GM19240 (cell line): ENCODE measurements around the gene RNF148.
"Not testable (repeated sequence)": the region's sequence is repeated elsewhere in the genome, so short reads cannot be mapped to it uniquely, and the experiment has no call there.

Source experiments
- DNase-seq: peaks from one replicate; pipeline ENCODE4 v3.0.0; 2011; ENCODE audit warnings: low spot score; ENCODE audit not compliant: insufficient read length

The RNF148 gene

GRCh38 chr7:122691569-122692235 lies 11.0 kb downstream of the RNF148 start:
- DNase-seq, result no peak

DNA sequence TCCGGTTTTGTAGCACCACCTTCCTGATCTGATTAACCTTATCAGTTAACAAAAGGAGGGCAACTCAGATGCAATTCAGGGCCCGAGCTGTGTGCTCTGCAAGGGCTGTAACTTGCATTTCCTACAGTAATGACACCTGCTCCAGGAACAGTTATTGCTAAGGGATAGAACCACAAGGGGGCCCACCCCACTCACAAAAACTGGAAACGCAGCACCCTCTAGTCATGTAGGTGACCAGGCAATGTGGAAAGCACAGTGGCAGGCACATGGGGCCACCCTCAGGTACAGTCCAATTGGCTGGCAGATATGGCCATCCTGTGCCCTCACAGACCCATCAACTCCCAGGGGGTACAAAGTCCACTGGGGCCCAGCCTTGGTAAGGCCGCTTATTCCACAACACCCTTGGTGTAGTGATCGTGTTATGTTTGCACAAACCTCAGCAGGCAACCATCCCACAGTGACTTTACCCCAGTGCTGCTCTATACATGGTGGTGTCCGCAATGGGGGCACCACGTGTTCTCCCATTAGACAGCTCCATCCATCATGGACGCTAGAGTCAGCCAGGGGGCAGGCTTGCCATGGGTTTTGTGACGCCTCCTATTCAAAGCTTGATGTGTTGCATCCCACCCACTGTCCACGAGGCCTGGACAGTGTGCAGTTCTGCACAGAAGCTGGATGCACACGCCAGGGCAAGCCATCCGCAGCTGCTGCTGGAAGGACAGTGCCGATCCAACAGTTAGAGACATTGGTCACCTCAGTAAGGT lies 13.2 kb downstream of the RNF148 start:
- DNase-seq, result no peak

DNA sequence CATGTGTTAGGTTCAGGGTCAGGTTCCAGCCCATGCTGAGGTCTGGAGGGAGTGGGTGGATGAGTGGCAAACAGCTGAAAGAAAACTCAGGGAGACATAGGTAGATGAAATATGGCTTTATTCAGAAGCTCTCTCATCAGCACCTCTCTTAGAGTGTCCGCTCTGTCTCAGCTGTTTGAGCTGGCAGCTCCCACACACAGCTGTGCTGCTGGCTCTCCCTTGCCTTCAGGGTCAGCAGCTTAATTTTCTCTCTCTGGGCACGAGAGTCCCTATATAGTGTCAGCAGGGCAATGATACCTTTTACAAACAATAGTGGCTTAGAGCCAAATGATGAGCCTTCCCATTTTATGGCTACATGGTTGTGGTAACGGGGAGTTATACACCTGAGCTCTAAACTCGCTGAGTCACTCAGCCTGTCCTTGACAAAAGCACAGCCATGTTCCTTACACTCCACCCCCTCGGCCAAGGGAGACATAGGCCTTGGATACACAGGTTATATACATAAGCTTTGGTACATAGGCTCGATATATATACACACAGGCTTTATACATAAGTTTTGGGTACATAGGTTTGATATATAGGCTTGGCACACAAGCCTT lies 14.2 kb downstream of the RNF148 start:
- DNase-seq, result no peak

DNA sequence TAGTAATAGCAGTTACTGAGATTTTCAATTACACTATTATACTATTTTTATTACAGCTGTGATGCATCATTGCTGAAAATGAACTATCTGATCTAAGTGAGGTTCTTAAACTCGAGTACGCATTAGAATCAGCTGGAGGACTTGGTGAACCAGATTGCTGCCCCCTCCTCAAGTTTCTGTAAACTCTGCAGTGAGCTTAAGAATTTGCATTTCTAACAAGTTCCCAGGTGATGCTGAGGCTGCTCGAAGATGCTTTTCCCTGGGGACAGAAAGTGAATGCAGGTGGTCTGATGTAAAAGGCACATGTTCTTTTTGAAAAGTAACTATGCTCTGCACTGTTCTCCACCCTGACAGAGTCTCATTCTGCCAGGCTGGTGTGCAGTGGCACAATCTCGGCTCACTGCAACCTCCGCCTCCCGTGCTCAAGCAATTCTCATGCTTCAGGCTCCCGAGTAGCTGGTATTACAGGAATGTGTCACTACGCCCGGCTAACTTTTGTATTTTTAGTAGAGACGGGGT lies 16.3 kb downstream of the RNF148 start:
- DNase-seq, result no peak

GRCh38 chr7:122684504-122684903 lies 18.2 kb downstream of the RNF148 start:
- no peak for DNase-seq

DNA sequence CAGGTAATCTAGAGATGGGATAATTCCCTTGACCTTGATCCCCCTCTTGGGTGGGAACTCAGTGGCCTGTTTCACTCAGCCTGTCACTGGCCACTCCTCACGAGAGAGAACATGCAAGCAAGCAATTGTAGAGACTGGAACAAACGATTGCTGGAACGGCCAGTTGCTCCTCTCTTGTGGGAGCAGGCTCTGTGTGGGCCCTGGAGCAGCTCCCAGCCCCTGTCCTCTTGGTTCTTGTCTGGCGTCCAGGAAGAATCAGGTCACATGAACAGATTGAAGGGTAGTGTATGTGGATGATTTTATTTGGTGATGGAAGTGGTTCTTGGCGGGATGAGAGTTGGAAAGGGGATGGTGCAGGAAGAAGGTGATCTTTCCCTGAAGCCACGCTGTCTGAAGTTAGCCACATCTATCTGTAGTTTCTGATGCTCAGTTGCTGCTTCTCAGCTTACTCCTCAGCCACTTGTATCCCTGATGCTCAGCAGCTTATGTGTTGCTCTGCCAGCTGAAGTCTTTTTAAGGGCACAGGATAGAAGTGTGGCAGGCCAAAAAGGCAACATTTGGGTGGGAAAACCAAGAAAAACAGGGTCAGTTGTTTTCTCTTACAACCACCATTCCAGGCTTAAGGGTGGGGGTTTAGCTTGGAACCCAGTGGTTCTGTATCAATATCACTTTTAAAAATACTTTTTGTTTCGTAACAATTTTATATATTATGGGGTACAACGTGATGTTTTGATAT lies 19.7 kb downstream of the RNF148 start:
- no peak for DNase-seq

DNA sequence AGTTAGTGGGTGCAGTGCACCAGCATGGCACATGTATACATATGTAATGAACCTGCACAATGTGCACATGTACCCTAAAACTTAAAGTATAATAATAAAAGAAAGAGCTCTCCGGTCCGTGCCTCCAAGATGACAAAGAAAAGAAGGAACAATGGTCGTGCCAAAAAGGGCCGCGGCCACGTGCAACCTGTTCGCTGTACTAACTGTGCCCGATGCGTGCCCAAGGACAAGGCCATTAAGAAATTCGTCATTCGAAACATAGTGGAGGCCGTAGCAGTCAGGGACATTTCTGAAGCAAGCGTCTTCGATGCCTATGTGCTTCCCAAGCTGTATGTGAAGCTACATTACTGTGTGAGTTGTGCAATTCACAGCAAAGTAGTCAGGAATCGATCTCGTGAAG lies 21.5 kb downstream of the RNF148 start:
- DNase-seq, result not testable (repeated sequence)

GRCh38 chr7:122679813-122680212 lies 22.9 kb downstream of the RNF148 start:
- DNase-seq, result no peak

DNA sequence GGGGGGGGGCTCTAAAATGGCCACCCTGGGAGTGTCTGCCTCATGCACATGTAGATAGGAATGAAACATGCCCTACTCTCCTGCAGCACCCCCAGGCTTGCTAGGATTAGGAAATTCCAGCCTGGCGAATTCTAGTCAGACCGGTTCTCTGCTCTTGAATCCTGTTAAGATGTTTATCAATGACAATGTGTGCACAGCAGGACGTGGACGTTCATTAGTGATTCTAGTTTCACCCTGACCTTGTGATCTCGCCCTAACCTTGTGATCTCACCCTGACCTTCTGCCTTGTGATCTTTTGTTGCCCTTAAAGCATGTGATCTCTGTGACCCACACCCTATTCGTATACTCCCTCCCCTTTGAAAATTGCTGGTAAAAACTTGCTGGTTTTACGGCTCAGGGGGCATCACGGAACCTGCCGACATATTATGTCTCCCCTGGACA lies 23.4 kb downstream of the RNF148 start:
- not testable (repeated sequence) for DNase-seq

GRCh38 chr7:122677149-122677548 lies 25.6 kb downstream of the RNF148 start:
- no peak for DNase-seq

- no peak for DNase-seq
Observed at GRCh38 chr7:122676466-122676865, 26.3 kb downstream of the RNF148 start.

- no peak for DNase-seq
Observed at GRCh38 chr7:122675621-122676020, 27.1 kb downstream of the RNF148 start.

- DNase-seq, result no peak
Observed at GRCh38 chr7:122675011-122675410, 27.7 kb downstream of the RNF148 start.

DNA sequence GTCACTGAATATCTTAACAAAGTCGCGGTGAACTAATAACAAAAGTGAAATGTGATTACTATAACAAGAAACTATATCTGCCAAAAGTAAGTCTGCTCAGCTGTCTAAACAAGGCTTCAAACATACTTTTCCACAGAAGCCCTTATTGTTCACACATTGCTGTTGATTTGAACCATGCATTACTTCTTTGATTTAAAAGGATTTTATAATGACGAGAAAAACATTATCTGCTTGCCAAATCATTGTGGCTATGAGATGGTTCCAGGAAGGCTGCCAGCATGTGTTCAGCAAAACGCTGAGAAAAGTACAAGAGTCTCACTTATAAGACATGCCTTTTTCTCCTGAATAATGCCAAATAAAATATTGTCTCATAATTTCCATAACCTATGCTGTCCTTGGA lies 28.2 kb downstream of the RNF148 start:
- DNase-seq, result no peak

DNA sequence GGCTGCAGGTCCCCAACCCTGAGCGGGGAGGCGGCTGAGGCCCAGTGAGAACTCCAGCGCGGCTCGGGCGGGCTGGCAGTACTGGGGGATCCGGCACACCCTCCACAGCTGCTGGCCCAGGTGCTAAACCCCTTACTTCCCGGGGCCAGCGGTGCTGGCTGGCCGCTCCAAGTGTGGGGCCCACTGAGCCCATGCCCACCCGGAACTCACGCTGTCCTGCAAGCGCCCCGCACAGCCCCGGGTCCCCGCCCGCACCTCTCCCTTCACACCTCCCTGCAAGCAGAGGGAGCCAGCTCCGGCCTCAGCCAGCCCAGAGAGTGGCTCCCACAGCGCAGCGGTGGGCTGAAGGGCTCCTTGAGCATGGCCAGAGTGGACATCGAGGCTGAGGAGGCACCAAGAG lies 28.8 kb downstream of the RNF148 start:
- no peak for DNase-seq

DNA sequence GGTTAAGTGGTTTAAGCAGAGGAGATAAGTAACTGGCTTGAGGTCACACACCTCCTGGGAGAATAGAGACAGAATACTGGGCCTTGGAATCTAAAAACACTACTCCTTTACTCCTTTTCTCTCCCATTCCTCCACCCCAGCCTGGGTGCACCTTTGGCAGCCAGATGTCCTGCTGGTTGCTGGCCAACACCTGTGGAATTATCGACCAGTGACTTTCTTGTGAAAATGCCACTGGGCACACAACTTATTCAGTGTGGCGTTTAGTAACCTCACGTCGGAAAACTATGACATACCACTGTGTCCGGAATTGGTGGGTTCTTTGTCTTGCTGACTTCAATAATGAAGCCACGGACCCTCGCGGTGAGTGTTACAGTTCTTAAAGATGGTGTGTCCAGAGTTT lies 30.2 kb downstream of the RNF148 start:
- DNase-seq, result no peak

- DNase-seq, result no peak
Observed at GRCh38 chr7:122663733-122664132, 39.0 kb downstream of the RNF148 start.

DNA sequence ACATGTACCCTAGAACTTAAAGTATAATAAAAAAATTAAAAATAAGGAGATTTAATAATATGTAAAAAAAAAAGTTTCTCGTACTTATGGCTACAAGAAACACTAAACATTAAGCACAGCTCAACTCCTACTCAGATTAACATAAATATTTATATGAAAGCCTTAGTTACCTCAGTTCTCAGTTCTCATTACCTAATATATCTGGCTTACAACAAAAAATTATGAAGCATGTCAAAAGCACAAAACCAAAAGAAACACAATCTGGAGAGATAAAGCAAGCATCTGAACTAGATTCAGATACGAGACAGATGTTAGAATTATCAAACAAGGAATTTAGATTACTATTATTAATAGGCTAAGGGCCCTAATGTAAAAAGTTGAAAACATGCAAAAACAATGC lies 43.9 kb downstream of the RNF148 start:
- no peak for DNase-seq

- no peak for DNase-seq
Observed at GRCh38 chr7:122653685-122654084, 49.0 kb downstream of the RNF148 start.

DNA sequence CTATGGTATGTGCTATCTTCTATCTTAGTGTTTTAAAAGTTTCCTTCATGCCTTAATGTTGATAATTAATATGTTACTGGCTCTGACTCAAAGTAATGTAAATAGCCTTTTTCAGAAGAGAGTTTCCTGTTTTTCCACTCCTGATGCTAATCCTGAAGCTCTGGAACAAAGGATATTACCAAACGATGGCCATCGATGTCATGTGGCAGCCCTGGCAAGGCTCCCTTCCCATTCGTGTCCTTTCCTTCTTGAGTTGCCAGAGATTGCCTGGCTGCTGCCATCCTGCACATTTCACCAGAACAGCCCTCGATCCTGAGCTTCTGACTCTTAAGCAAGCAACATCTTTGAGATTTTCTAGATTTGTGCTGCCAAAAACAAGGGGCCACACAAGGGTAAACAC lies 49.8 kb downstream of the RNF148 start:
- DNase-seq, result no peak
